Skin of body (tissue), 1 donor: ENCODE measurements around the gene NFKB1. TPM values are rescaled to one million over a fixed set of nuclear protein-coding genes. Genes with fewer than 3 reads are reported as not detected.

Experiments
- total RNA-seq: library from RNA; depleted of rRNA; stranded (reverse); fragments of >200 nt; gene quantifications from one replicate; pipeline ENCODE4 v1.2.3, GENCODE V29; 2014

The NFKB1 gene
- total RNA-seq, 1 donor from 2014 or later, result 36.2 TPM

Other genes starting within 250 kb of the NFKB1 start
- gene SLC39A8, start 155.9 kb upstream of the NFKB1 start, total RNA-seq, result 21.0 TPM